Smooth muscle cell (in vitro differentiated cells): ENCODE data around the gene GRIK3. TPM values are rescaled to one million over a fixed set of nuclear protein-coding genes. Genes with fewer than 3 reads are reported as not detected.

Source experiments
- DNase-seq: peaks from one replicate; lab custom pipeline; 2025; ENCODE audit not compliant: unreplicated experiment; lab: John Stamatoyannopoulos, UW
- H2AFZ ChIP-seq: fragments of 200-600 bp; sonication (generic); 2 replicates; pipeline ENCODE4 v1.6.0; 2016; ENCODE audit warnings: antibody characterized with exemption, low read depth, mild to moderate bottlenecking
- H3F3A ChIP-seq: fragments of 200-600 bp; sonication (generic); 2 replicates; pipeline ENCODE4 v1.6.0; 2017; ENCODE audit warnings: antibody characterized with exemption, low read depth
- H3K27ac ChIP-seq: fragments of 200-600 bp; sonication (generic); 2 replicates; pipeline ENCODE4 v1.5.1; 2016; ENCODE audit warnings: low read depth, mild to moderate bottlenecking
- H3K27me3 ChIP-seq: fragments of 200-600 bp; sonication (generic); 2 replicates; pipeline ENCODE4 v1.6.1; 2016; ENCODE audit warnings: low read depth, mild to moderate bottlenecking
- H3K36me3 ChIP-seq: fragments of 200-600 bp; sonication (generic); 2 replicates; pipeline ENCODE4 v1.5.1; 2016; ENCODE audit warnings: low read depth
- H3K4me1 ChIP-seq: fragments of 200-600 bp; sonication (generic); 2 replicates; pipeline ENCODE4 v1.5.1; 2016; ENCODE audit warnings: low read depth
- H3K4me2 ChIP-seq: fragments of 200-600 bp; sonication (generic); 2 replicates; pipeline ENCODE4 v1.6.0; 2016; ENCODE audit warnings: mild to moderate bottlenecking
- H3K4me3 ChIP-seq: fragments of 200-600 bp; sonication (generic); 2 replicates; pipeline ENCODE4 v1.5.1; 2016; ENCODE audit warnings: mild to moderate bottlenecking
- H3K79me2 ChIP-seq: fragments of 200-600 bp; sonication (generic); 2 replicates; pipeline ENCODE4 v1.6.0; 2016; ENCODE audit warnings: low read depth, mild to moderate bottlenecking
- H3K9ac ChIP-seq: fragments of 200-600 bp; sonication (generic); 2 replicates; pipeline ENCODE4 v1.6.0; 2016; ENCODE audit warnings: low read depth
- H3K9me3 ChIP-seq: fragments of 200-600 bp; sonication (generic); replicated peaks from 2 replicates; pipeline ENCODE4 v1.5.1; 2016; ENCODE audit warnings: low read depth
- H4K20me1 ChIP-seq: fragments of 200-600 bp; sonication (generic); 2 replicates; pipeline ENCODE4 v1.6.0; 2016; ENCODE audit warnings: low read depth
- WGBS: methylation state at CpG from one replicate; pipeline ENCODE4 v1.1.7; 2016; ENCODE audit warnings: low lambda C conversion rate; 5-methylcytosine and 5-hydroxymethylcytosine counted together
- polyA plus RNA-seq: library from polyadenylated mRNA; unstranded; fragments of >200 nt; fragmentation: Nextera tagmentation; extraction: Ambion mirVana; gene quantifications from 2 replicates; pipeline ENCODE4 v1.2.1, GENCODE V29; 2016
- total RNA-seq: library from RNA; depleted of rRNA; stranded (reverse); fragments of >200 nt; gene quantifications from 2 replicates; pipeline ENCODE4 v1.2.3, GENCODE V29; 2014
- TF ChIP-seq, protein P1 (sequence below): fragments of 200-600 bp; sonication (generic); IDR thresholded peaks from 2 replicates; pipeline ENCODE4 v1.5.1; 2017; ENCODE audit warnings: borderline replicate concordance, mild to moderate bottlenecking, antibody characterized with exemption; ENCODE audit not compliant: insufficient read depth, poor library complexity, severe bottlenecking

Gene GRIK3
- total and polyA plus RNA-seq, 2 experiments from 2014 or later: 0.04 TPM; not detected in 1

DNA sequence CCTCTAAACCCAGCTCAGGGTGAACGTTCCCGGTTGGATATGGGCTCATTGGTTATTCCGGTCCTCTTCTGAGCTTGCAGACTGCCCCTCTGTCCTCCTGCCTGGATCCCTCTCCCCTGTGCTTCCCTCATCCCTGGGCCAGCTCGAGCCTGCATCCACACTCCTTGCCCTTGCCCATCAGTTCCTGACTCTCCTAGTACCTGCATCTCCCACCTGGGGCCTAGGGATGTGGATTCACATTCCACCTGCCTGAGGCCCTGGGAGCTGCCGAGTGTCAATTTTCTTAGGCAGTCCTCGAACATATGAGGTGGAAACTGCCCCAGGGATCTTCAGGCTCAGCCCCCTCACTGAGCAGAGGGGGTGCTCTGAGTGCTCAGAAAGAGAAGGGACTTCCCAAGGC lies 252.2 kb downstream of the GRIK3 start:
- no peaks in the 10 kb centered on the region for H3K4me1 ChIP-seq
- H2AFZ ChIP-seq: no peak overlapping the region
- H3K4me2 ChIP-seq: no peak overlapping the region
- H3K36me3 ChIP-seq: no peaks in the 10 kb centered on the region
- H3K9ac ChIP-seq: no peak overlapping the region
- H3K79me2 ChIP-seq: no peaks in the 10 kb centered on the region
- no peaks in the 10 kb centered on the region for H3K9me3 ChIP-seq
- H3K27me3 ChIP-seq: no peaks in the 10 kb centered on the region
- no peak for DNase-seq
- H3K27ac ChIP-seq: no peak overlapping the region
- 79% methylated on average over 6 of the region's 6 CpGs for WGBS
- no peaks in the 10 kb centered on the region for H4K20me1 ChIP-seq
- TF ChIP-seq, protein P1, sequence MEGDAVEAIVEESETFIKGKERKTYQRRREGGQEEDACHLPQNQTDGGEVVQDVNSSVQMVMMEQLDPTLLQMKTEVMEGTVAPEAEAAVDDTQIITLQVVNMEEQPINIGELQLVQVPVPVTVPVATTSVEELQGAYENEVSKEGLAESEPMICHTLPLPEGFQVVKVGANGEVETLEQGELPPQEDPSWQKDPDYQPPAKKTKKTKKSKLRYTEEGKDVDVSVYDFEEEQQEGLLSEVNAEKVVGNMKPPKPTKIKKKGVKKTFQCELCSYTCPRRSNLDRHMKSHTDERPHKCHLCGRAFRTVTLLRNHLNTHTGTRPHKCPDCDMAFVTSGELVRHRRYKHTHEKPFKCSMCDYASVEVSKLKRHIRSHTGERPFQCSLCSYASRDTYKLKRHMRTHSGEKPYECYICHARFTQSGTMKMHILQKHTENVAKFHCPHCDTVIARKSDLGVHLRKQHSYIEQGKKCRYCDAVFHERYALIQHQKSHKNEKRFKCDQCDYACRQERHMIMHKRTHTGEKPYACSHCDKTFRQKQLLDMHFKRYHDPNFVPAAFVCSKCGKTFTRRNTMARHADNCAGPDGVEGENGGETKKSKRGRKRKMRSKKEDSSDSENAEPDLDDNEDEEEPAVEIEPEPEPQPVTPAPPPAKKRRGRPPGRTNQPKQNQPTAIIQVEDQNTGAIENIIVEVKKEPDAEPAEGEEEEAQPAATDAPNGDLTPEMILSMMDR: no peak
- no peaks in the 10 kb centered on the region for H3F3A ChIP-seq
- H3K4me3 ChIP-seq: no peak overlapping the region

DNA sequence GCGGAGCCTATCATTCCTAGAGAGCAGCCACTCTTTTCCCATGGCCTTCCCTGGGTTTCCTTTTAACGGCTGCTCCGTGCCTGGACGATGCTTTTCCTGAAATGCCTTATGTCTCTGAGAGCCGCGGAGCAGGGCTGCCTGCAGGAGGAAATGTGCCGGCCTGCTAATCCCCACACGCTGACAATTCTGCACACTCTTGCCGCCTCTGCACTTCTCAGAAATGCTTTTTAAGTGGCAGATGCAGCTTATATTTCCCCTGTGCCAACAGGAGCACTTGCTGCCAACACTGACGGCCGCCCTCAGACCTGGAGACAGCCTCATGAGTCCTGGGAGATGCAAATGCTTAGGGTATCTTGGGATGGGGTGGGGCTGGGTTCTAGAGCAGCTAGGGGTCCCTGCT lies 253.2 kb downstream of the GRIK3 start:
- TF ChIP-seq, protein P1: no peak
- no peak overlapping the region for H3K4me3 ChIP-seq
- H3K79me2 ChIP-seq: no peaks in the 10 kb centered on the region
- WGBS: 70% methylated on average over 11 of the region's 11 CpGs
- no peak overlapping the region for H3K4me2 ChIP-seq
- H3F3A ChIP-seq: no peaks in the 10 kb centered on the region
- H3K27ac ChIP-seq: no peak overlapping the region
- no peak for DNase-seq
- H3K27me3 ChIP-seq: peaks cover 3% of the 10 kb centered on the region
- peaks cover 2% of the 10 kb centered on the region for H3K4me1 ChIP-seq
- no peak overlapping the region for H3K9ac ChIP-seq
- H2AFZ ChIP-seq: no peak overlapping the region
- no peaks in the 10 kb centered on the region for H3K36me3 ChIP-seq
- H4K20me1 ChIP-seq: no peaks in the 10 kb centered on the region
- no peaks in the 10 kb centered on the region for H3K9me3 ChIP-seq

DNA sequence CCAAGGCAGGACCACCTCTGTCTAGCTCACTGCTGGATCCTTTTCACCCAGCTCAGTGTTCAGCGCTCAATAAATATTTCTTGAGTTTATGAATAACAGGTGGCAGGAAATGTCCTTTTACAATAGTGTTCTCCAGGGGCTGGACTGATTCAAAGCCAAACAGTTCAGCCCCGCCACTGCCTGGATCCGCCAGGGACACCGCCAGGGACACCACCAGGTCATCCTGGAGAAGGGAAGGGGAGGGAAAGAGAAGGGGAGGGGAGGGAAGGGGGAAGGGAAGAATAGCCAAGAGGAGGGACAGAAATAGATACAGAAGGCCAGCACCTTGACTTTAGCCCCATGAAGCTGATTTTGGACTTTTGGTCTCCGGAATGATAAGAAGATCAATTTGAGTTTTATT lies 255.6 kb downstream of the GRIK3 start:
- Histone ChIP-seq H2AFZ (no peak overlapping the region), H3K4me2 (no peak overlapping the region), H4K20me1 (no peaks in the 10 kb centered on the region), H3K36me3 (no peaks in the 10 kb centered on the region), H3K27ac (no peak overlapping the region), H3K4me3 (no peak overlapping the region), H3K9me3 (no peaks in the 10 kb centered on the region), H3K27me3 (peaks cover 25% of the 10 kb centered on the region), H3K79me2 (no peaks in the 10 kb centered on the region), H3F3A (no peaks in the 10 kb centered on the region), H3K4me1 (peaks cover 8% of the 10 kb centered on the region), H3K9ac (no peak overlapping the region)
- DNase-seq: no peak
- TF ChIP-seq, protein P1: no peak
- WGBS: 75% methylated on average over 5 of the region's 5 CpGs
